Mucosa of gallbladder (tissue), 1 donor: Measurements from ENCODE around the gene CHST11. TPM values are rescaled to one million over a fixed set of nuclear protein-coding genes. Genes with fewer than 3 reads are reported as not detected.
A peak's percentile ranks its signal among the peaks of the same experiment; 100 is the strongest.

ENCODE experiments used
- DNase-seq: peaks from one replicate; pipeline ENCODE4 v3.0.0-alpha.2; 2020; ENCODE audit warnings: low spot score
- total RNA-seq: library from RNA; stranded (reverse); gene quantifications from one replicate; pipeline ENCODE4 v1.2.1, GENCODE V29; 2021
- donor health status: DM: no; HTN: no; CAD: no.

The CHST11 gene
- total RNA-seq, 1 donor from 2014 or later: 16.7 TPM

DNA sequence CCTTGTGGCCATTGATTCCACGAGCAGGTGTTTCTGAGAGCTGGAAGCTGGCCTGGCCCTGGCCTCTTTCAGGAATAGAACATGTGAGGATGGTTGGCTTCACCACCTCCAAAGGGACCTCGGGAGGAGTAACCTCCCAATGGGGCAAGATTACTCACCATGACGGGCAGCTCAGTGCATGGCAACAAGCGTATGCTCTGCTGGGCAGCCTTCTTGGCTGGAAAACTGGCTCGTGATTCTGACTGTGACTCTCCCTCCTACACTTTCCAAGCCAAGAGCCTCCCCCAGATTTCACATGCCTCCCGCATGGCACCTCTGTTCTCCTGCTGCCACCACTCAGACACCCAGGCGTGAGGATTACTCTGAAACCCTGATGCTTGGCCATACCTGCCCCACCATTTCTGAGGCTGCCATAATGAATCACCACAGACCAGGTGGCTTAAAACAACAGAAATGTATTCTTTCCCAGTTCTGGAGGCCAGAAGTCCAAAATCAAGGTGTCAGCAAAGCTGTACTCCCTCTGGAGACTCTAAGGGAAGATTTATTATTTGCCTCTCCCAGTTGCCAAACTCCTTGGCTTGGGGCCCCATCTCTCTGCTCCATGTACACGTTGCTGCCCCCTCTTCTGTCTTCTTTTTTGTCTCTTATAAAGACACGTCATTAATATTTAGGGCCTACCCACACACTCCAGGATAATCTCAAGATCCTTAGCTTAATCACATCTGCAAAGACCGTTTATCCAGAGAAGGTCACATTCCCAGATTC is 215.9 kb downstream of the CHST11 start:
- peak; percentile 37 for DNase-seq

DNA sequence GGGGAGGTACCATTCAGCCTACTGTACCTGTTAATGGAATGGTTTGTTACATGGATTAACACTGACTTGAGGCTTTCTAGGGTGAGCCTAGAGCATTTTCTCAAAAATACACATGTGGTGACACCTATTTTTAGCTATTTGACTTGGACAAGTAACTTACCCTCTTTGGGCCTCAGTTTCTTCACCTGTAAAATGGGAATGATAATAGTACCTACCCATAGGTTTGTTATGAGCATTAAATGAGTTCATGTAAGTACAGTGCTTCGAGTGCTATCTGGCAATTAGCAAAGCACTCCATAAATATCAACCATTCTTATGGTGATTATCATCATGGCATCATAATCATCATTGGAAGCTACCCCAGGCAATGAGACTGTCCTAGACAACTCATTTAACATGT is 216.5 kb downstream of the CHST11 start:
- no peak for DNase-seq

DNA sequence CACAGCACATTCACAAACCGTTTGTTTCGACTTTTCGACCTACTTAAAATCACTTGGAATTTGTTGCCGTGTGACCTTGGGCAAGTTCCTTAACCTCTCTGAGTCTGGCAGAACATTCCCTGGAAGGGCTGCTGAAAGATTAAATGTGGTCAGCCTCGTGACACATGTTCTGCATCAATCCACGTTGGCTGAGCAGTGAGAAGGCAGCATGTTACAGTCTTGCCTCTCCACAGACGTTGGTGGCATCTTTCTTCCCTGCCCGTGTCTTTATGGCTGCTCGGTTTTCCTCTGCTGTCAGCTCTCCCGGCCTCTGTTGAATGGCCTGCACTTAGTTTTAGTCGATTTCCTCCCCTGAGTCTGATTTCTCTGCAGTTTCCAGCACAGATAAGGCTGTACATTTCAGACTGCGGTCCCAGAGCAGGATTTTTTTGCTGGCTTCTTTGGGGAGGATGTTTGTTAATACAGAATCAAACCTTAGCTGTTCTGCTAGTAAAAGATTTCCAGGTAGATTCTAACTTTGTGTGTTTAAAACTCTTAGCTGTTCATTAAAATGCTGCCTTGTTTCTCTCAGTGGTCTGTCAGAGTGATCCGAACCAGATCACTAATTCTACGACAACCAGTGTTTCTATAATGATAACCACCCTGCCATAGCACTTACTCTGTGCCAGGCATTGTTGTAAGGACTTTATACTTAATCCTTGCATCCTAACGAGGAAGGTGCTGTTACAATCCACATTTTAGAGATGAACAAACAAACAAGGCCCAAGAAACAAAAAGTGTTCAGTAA is 217.1 kb downstream of the CHST11 start:
- DNase-seq: no peak

DNA sequence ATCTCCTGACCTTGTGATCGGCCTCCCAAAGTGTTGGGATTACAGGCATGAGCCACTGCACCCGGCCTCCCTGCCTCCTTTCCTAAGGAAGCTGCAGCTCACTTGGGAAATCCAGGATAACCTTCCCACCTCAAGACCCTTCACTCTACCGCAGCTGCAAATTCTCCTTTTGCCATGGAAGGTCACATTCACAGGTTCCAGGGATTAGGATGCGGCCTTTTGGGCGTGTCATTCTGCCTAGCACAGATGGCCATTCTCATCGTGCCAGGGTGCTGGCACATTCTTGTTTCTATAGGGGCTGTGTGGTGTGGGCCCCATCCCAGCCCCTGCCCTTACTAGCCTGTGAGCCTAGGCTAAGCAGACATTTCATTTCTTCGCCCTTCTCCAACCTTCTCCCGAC is 219.9 kb downstream of the CHST11 start:
- no peak for DNase-seq

DNA sequence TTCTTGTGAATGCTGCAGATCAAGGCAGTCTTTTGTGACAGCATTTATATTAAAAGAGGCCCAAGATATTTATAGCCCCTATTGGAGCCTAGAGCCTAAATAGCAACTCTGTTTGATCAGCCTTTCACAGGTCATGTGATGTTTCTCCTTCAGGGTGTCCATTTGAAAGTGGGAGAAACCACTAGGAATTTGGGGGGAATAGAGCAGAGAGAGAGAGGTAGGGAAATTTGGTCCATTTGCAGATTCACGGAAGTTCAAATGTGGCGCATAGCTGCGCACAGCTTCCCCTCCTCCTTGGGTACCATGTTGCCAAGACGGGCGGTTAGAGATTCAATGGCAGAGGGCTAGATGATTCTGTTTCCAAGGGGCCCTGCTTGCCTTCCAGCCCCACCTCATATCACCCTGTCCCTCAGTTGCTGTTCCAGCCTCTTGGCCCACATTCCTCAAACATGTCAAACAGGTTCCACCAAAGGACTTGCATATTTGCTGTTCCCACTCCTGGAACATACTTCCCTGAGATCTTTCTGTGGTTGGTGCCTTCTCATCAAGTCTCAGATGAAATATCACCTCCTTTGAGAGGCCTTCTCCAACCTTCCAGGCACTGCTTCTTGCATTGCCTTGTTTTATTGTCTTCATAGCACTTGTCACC is 220.8 kb downstream of the CHST11 start:
- DNase-seq: no peak

DNA sequence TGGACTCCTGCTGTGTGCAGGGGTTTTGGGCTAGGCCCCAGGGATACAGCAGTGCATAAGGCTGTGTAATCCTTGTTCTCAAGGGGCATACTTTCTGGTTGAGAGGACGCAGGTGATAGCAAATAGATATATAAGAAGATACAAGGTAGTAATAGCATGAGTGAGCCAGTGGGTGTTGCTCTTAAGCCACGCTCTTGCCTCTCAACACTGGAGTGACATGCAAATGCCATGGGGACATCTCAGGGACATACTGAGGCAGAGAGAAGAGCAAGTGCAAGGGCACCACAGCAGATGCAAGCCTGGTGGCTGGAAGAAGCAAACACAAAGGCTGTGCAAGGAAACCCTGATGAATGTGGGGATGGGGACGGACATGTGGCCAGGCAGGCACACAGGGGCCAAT is 223.3 kb downstream of the CHST11 start:
- no peak for DNase-seq

DNA sequence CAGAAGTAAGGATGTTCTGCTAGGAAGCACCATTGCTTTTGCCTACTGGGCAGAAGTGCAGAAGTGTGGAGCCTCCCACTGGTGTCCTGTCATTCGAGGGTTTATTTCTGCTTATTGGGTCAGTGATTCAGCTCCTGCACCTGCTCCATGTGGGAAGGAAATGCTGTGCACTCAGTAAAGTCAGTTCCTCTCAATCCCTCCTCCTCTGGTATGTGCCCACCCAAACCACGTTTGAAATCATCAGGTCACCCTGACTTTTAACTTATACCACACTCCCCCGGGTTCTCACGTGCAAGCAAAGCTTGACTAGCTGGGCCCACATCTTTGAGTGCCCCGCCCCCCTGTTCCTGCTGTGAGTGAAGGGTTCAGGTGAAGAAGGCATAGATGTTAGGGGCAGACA is 223.7 kb downstream of the CHST11 start:
- no peak for DNase-seq

DNA sequence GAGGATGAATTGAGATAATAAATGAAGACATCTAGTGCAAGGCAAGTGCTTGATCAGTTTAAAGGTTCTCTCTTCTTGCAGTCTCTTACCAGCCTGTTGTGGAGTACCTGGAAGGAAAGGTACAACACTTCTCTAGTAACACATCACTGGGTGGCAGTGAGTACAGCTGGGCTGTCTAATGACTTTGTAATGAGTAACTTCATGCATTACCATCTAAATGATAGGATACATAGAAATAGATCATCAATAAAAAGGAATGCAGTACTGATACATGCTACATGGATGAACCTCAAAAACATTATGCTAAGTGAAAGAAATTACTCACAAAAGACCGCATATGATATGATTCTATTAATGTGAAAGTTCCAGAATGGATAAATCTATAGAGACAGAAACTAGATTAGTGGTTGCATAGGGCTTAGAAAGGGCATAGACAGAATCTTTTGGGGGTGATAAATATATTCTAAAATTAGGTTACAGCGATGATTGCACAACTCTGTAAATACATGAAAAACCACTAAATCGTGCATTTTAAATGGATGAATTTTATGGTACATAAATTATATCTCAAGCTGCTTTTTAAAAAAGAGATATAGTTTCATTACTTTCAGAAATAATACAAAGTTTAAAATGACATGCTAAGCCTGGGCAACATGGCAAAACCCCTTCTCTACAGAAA is 224.4 kb downstream of the CHST11 start:
- DNase-seq: no peak

DNA sequence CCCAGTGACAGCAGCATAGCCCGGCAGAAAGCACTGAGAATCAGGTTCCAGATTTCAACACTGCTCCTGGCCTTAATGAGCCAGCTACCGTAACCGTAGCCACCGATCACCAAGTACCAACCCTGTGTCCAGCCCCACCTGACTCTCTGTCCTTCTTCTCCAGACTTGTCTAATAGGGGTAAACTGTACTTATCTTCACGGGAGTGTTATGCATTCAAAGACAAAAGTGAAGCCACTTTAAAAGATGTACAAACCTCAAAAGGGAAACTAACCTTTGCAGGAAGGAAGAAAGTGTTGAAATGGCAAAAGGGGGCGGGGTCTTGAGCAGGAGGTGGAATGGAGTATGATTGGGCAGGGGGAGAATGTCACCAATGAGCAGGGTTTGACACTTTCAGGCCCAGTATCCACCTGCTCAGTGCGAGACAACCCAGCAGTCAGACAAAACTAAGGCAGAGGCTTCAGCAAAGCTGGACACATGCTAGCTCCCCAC is 226.1 kb downstream of the CHST11 start:
- DNase-seq: no peak

DNA sequence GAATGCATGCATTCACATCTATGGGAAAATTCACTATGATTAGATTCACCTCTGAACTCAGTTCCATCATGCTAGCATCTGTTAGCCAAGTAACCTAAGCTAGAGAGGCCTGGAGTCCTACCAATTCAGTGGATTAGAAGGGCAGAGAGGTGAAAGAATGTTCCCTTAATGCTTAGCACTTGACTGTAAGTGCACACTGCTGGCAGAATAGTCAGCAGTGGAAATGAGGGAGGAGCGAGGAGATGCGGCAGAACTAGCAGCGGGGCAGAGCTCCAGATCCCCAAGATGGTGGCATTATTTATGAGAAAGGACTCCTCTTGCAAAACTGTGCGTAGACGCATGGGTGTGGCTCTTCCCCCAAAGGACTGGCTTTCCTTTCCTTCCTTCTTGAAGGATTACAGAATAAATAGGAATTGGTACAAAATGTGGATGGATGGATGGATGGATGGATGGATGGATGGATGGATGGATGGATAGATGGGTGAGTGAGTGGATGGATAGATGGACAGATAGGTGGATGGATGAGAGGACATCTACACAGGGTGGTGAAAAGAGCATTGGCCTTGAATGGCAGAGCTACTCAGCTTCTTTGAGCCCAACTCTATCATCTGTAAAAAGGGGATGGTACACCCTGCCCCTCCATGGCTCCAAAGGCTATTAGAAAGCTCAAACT is 227.2 kb downstream of the CHST11 start:
- DNase-seq: no peak

DNA sequence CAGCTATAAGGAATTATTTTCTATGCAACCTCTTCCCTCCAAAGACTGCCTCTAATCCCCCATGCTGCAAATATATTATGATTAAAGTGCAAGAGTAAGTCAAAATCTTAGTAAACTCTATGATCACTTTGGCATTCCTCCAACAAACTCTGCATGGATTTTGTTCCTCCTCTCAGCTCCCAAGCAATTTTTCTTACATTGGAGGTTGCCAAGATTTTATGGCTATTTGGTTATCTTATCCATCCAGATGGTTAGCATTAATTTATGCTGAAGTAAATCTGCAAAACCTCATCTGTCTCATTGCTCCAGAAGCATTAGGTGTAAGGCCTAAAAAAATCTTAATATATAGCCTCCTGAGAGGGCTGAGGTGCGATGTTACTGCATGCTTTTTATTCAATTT is 228.1 kb downstream of the CHST11 start:
- no peak for DNase-seq

DNA sequence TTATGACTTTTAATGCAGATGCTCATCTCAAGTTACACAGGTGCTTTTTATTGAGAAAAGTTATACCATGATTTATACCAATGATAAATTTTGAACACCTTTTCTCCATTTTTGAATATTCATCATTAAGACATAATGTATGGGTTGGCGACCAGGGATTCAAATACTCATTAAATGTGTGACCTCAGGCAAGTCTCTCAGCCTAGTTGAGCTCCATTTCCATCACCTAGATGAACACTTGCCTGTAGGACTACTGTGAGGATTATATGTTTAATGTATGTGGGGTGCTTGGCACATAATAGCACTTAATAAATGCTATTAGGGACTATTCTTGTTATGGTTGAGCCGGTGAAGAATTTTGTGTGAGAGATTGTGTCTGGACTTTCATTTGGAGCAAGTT is 228.6 kb downstream of the CHST11 start:
- no peak for DNase-seq

DNA sequence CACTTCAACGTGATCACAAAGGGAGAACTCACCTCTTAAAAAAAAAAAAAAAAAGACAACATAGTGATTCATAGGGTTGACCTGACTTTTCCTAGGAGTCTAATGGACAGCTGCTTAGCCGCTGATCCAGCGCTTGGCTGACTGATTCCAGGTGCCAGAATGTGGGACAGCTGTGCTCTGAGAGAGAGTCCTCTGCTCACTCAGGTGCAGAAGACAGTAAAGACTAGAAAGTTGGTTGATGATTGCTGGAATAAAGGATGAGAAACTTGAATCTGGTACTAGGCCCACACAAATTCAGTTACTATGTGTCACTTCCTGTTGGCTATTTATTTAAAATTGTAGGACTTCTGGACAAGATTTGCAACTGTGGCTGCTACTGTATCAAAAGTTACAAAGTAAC is 229.4 kb downstream of the CHST11 start:
- no peak for DNase-seq

DNA sequence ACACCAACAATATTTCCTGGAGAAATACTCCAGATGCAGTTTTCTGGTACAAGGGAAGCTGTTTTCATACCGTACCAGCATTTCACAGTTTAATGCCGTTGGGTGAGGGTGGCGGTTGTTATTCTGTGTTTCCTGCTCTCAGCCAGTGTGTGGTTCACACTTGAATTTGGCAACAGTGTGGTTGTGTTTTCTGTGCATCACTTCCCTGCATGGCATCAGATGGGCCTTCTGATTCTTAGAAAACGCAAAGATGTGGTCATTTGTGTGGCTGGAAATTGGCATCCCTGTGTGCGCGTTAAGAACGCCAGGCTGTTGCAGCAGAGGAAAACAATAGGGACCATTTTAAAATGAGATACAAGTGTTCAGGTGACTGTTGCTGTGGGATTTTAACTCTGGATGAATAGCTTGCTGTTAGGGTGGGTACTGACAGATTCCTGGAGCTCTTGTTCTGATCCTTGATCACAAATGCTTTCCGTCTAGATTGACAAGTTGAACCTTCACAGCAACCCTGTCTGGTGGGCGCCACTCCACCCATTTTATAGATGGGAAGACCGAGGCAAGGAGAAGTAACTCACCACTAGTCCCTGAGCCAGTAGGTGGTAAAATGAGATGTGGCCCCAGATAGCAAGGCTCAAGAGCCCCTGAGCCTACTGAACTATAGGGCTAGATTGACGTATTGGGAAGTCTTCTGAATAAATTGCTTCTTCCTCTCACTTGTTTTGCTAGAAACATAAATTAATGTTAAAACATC is 231.2 kb downstream of the CHST11 start:
- DNase-seq: no peak

DNA sequence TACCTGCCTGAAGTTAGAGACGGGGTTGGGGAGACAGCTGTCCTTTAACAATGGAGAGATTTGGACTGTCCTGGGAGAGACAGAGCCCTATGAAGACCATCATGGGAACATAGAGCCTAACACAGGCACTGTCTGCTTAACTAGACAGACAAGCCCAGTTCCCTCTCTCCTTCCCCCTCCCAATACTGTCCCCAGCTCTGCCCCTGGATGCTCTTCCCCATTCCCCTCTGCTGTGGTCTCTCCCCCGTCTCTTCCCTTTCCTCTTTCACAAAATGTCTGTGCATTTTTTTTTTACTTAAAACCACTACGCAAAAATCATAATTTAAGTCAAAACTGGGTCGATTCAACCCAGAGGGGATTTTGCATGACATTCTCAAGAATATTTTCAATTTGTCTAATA is 232.9 kb downstream of the CHST11 start:
- DNase-seq: no peak

DNA sequence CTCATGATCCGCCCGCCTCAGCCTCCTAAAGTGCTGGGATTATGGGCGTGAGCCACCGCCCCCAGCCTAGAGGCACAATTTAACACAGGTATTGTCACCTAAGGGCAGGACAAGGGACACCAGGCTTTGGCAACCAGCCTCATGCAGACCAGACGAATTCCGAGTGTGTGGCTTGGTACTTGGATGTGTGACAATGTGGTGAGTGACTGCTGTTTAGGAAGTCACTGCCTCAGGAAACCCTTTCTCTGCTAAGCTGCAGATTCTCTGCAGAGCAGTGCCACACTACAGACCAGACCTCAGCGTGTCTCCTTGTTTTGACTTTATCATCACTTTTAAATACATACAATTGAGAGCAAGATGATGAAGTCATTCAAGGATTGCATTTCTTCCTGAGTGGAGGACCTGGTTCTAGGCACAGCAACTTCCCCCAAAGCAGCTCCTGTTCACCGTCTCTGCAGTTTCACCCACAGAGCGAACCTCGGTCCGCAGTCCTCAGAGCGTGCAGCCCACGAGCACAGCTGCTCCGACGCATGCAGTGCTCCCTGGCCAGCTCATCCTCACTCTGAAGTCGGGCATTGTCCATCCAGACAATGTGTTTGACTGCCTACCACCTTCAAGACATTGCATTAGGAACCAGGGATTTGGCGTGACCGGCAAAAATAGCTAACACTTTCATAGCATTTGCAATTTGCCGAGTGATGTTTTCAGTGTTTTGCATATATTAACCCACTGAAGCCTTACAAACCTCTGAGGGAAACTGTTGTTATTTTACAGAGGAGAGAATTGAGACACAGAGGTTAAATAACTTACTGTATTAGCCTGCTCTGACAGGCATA is 235.2 kb downstream of the CHST11 start:
- DNase-seq: no peak

DNA sequence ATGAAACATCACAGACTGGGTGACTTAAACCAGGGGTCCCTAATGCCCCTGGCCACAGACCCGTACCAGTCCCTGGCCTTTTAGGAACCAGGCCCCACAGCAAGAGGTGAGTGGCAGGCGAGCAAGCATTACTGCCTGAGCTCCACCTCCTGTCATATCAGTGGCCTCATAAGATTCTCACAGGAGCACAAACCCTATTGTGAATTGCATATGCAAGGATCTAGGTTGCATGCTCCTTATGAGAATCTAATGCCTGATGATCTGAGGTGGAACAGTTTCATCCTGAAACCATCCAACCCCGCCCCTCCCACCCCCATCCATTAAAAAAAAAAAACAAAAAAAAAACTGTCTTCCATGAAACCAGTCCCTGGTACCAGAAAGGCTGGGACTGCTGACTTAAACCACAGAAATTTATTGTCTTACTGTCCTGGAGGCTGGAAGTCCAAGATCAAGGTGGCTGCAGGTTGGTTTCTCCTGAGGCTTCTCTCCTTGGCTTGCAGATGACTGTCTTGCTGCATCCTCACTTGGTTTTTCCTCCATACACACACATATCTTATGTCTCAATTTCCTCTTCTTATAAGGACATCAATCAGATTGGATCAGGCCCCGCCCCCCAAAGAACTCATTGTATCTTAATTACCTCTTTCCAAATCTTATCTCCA is 235.9 kb downstream of the CHST11 start:
- DNase-seq: no peak

DNA sequence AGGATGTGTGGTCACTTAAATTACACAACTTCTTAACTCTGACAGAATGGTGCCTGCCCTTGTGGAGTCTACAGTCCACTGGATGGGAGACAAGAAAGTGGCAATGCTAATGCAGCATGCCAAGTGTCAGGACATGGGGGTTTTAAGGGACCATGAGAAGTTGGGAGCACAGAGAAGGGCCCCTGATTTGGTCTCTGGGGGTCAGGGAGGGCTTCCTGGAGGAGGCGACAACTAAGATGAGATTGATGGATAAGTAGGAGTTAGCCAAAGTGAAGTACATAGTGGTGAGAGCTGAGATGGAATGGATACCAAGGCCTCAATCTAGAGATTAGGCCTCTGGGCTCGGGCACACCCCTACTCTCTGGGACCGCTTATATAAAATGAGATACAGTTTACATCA is 236.7 kb downstream of the CHST11 start:
- DNase-seq: no peak

DNA sequence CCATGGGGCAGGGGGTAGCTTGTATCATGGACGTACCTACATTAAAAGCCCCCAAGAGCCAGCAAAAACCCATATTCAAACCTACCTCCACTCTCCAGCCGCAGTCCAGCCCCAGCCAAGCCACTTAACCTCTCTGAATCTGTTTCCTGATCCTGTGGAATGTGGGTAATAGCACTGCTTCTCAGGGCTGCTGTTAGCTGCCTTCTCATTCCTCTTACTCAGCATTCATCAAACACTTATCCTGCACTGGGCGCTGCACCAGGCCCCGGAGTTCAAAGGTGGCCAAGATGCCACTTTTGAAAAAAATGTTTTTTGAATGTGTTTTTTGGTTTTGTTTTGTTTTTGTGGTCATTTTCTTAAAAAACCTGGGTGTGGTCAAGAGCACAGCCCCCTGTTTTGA is 237.4 kb downstream of the CHST11 start:
- DNase-seq: no peak
